ENCODE measurements around the gene CD180. TPM values are rescaled to one million over a fixed set of nuclear protein-coding genes. Genes with fewer than 3 reads are reported as not detected.

The CD180 gene
- total and polyA plus RNA-seq, 5 donors from 2014 or later: 0.06 to 0.37 (median 0.11) TPM; not detected in 2

DNA sequence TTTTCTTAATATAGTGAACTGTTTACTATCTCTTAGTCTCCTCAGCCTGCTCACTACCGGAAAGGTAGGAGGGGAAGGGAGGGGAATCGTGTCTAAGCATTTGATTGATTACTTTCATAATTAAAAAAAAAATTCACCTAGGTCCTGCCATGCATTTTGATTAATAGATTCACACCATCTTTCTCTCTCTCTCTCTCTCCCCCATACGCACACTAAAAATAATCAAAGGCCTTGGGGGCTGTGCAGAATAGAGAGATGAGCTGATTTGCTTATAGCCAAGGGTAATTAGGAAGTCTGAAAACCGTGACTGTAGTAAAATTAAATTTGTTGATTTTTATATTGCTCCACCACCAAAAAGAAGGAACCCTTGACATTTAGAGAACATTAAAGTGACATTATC, 49.6 kb downstream of the CD180 start:
- peaks cover 93% of the 10 kb centered on the region for H3K36me3 ChIP-seq (ENCODE audit: control insufficient read depth, insufficient read depth, low read length)
- H3K27ac ChIP-seq (ENCODE audit: insufficient read depth, low read length, poor library complexity, severe bottlenecking): no peak overlapping the region
- ATAC-seq (ENCODE audit: low read depth in 2 of 2): no peak
- Mint-ChIP-seq H3K4me3 (no peak overlapping the region), H3K36me3 (peaks cover 88% of the 10 kb centered on the region), H3K27me3 (no peaks in the 10 kb centered on the region), H3K9me3 (no peaks in the 10 kb centered on the region), H3K4me1 (peaks cover 0 to 4% (median 1%) of the 10 kb centered on the region in 4 donors), H3K27ac (peak overlapping the region in 1 of 3 donors; percentile 49)
- no peaks in the 10 kb centered on the region for H3K27me3 ChIP-seq (ENCODE audit: control insufficient read depth, insufficient read depth, low read length)
- no peak overlapping the region for H3K4me3 ChIP-seq (ENCODE audit: low read depth, low read length)
- no peaks in the 10 kb centered on the region for H3K4me1 ChIP-seq (ENCODE audit: control insufficient read depth, insufficient read depth, low read length, poor library complexity, severe bottlenecking)
- H3K9me3 ChIP-seq (ENCODE audit: control insufficient read depth in 2 of 2, low read length in 2 of 2): no peaks in the 10 kb centered on the region
- no peak for DNase-seq

DNA sequence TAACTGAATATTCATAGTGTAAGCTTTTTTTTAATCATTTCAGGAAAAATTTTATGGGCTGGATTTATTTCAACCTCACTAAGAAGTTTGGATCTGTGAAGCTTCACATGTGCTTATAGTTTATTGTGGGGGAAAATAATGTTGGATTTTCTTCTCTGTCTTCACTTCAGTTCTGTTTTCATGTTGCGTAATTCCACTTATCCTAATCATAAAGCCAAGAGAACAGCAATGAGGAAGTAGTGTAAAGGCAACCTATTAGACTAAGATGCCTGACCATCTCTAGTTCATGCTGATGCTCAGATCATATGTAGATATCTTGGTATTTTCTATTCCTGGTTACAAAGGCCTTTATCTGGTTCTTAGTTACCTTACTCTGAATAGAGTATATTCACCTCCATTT, 50.0 kb downstream of the CD180 start:
- Mint-ChIP-seq H3K4me3 (no peak overlapping the region), H3K4me1 (peaks cover 0 to 4% (median 1%) of the 10 kb centered on the region in 4 donors), H3K27me3 (no peaks in the 10 kb centered on the region), H3K27ac (no peak overlapping the region), H3K36me3 (peaks cover 92% of the 10 kb centered on the region), H3K9me3 (no peaks in the 10 kb centered on the region)
- H3K27me3 ChIP-seq (ENCODE audit: control insufficient read depth, insufficient read depth, low read length): no peaks in the 10 kb centered on the region
- ATAC-seq (ENCODE audit: low read depth in 2 of 2) (no peak), DNase-seq (no peak)
- no peaks in the 10 kb centered on the region for H3K4me1 ChIP-seq (ENCODE audit: control insufficient read depth, insufficient read depth, low read length, poor library complexity, severe bottlenecking)
- no peak overlapping the region for H3K4me3 ChIP-seq (ENCODE audit: low read depth, low read length)
- H3K36me3 ChIP-seq (ENCODE audit: control insufficient read depth, insufficient read depth, low read length): peaks cover 97% of the 10 kb centered on the region
- no peaks in the 10 kb centered on the region for H3K9me3 ChIP-seq (ENCODE audit: control insufficient read depth in 2 of 2, low read length in 2 of 2)
- H3K27ac ChIP-seq (ENCODE audit: insufficient read depth, low read length, poor library complexity, severe bottlenecking): no peak overlapping the region

DNA sequence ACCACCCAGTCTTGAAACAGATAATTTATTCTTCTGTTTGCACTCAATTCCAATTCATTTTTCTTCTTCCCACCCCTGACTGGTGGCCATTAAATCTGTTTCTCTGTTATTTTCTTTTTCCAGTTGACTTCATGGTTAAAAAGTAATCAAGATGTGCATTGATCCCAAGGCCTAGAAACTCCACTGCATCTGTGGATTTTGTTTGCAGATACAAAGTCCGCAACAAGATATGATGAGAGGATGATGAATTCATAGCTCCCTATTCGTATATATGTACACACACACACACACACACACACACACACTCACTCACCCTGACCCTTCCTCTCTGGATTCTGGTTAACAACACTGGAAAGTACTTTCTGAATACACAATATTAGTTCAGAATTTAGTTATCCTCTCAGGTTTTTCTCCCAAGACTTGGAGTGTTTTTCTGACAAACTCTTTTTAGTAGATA, 52.4 kb downstream of the CD180 start:
- H3K36me3 ChIP-seq (ENCODE audit: control insufficient read depth, insufficient read depth, low read length): peaks cover 91% of the 10 kb centered on the region
- Mint-ChIP-seq H3K4me1 (peaks cover 0 to 4% (median 1%) of the 10 kb centered on the region in 4 donors), H3K36me3 (peaks cover 80% of the 10 kb centered on the region)

DNA sequence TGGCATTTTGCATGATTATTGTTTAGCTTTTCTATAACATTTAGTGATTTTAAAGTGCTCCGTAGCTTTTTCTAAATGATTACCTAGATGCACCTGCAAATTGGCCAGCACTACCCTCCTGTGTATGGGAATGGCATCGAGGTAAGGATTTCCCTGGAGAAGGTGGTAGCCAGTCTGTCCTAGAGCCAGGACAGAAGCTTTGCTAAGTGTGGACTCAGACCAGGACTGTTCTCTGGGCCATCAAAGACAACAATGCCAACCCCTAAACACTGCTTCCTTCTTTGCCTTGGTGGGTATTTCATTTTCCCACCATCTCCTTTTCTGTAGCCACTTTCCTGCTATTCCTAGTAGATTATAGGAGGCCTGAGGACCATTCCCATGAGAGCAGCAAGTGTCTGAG, 53.0 kb downstream of the CD180 start:
- no peaks in the 10 kb centered on the region for H3K27me3 ChIP-seq (ENCODE audit: control insufficient read depth, insufficient read depth, low read length)
- H3K4me1 ChIP-seq (ENCODE audit: control insufficient read depth, insufficient read depth, low read length, poor library complexity, severe bottlenecking): no peaks in the 10 kb centered on the region
- H3K36me3 ChIP-seq (ENCODE audit: control insufficient read depth, insufficient read depth, low read length): peaks cover 90% of the 10 kb centered on the region
- peaks cover 80% of the 10 kb centered on the region for H3K36me3 Mint-ChIP-seq
- ATAC-seq (ENCODE audit: low read depth in 2 of 2) (no peak), DNase-seq (no peak)
- H3K4me3 Mint-ChIP-seq: no peak overlapping the region
- H3K4me3 ChIP-seq (ENCODE audit: low read depth, low read length): no peak overlapping the region
- H3K4me1 Mint-ChIP-seq: peaks cover 0 to 2% (median under 1%) of the 10 kb centered on the region in 4 donors
- no peaks in the 10 kb centered on the region for H3K9me3 ChIP-seq (ENCODE audit: control insufficient read depth in 2 of 2, low read length in 2 of 2)
- no peaks in the 10 kb centered on the region for H3K27me3 Mint-ChIP-seq
- H3K9me3 Mint-ChIP-seq: no peaks in the 10 kb centered on the region
- peak overlapping the region in 1 of 3 donors; percentile 52 for H3K27ac Mint-ChIP-seq
- no peak overlapping the region for H3K27ac ChIP-seq (ENCODE audit: insufficient read depth, low read length, poor library complexity, severe bottlenecking)

More for the DNA sequence above, 52.4 kb downstream of the CD180 start:
- ATAC-seq (ENCODE audit: low read depth in 2 of 2) (no peak), DNase-seq (no peak)
- no peaks in the 10 kb centered on the region for H3K27me3 Mint-ChIP-seq
- peak overlapping the region in 1 of 3 donors; percentile 24 for H3K27ac Mint-ChIP-seq
- Histone ChIP-seq H3K27me3 (ENCODE audit: control insufficient read depth, insufficient read depth, low read length) (no peaks in the 10 kb centered on the region), H3K27ac (ENCODE audit: insufficient read depth, low read length, poor library complexity, severe bottlenecking) (no peak overlapping the region), H3K9me3 (ENCODE audit: control insufficient read depth in 2 of 2, low read length in 2 of 2) (no peaks in the 10 kb centered on the region), H3K4me3 (ENCODE audit: low read depth, low read length) (no peak overlapping the region), H3K4me1 (ENCODE audit: control insufficient read depth, insufficient read depth, low read length, poor library complexity, severe bottlenecking) (no peaks in the 10 kb centered on the region)
- H3K9me3 Mint-ChIP-seq: no peaks in the 10 kb centered on the region
- H3K4me3 Mint-ChIP-seq: no peak overlapping the region

DNA sequence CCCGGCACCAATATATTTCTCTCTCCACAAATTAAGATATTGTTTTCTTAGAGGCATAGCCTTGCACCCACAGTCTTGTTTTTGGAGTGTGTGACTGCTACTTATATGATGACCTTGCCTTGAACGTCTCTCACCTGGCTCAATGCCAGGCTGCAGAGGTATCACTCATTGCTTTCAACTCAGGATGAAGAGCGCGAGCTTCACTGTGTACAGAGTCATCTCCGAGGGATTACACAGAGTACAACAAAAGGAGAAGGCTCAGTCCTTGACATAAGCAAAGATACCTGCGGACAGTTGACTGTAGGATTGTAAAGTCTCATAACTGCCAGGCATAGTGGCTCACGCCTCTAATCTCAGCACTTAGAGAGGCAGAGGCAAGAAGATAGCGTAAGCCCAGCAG, 53.8 kb downstream of the CD180 start:
- no peaks in the 10 kb centered on the region for H3K9me3 Mint-ChIP-seq
- ATAC-seq (ENCODE audit: low read depth in 2 of 2): no peak
- H3K4me1 Mint-ChIP-seq: no peaks in the 10 kb centered on the region
- H3K36me3 Mint-ChIP-seq: peaks cover 73% of the 10 kb centered on the region
- H3K4me3 ChIP-seq (ENCODE audit: low read depth, low read length): no peak overlapping the region
- no peaks in the 10 kb centered on the region for H3K9me3 ChIP-seq (ENCODE audit: control insufficient read depth in 2 of 2, low read length in 2 of 2)
- no peaks in the 10 kb centered on the region for H3K27me3 Mint-ChIP-seq
- no peak overlapping the region for H3K4me3 Mint-ChIP-seq
- no peaks in the 10 kb centered on the region for H3K27me3 ChIP-seq (ENCODE audit: control insufficient read depth, insufficient read depth, low read length)
- no peak overlapping the region for H3K27ac ChIP-seq (ENCODE audit: insufficient read depth, low read length, poor library complexity, severe bottlenecking)
- peak overlapping the region in 1 of 3 donors; percentile 46 for H3K27ac Mint-ChIP-seq
- no peaks in the 10 kb centered on the region for H3K4me1 ChIP-seq (ENCODE audit: control insufficient read depth, insufficient read depth, low read length, poor library complexity, severe bottlenecking)
- no peak for DNase-seq
- peaks cover 89% of the 10 kb centered on the region for H3K36me3 ChIP-seq (ENCODE audit: control insufficient read depth, insufficient read depth, low read length)

DNA sequence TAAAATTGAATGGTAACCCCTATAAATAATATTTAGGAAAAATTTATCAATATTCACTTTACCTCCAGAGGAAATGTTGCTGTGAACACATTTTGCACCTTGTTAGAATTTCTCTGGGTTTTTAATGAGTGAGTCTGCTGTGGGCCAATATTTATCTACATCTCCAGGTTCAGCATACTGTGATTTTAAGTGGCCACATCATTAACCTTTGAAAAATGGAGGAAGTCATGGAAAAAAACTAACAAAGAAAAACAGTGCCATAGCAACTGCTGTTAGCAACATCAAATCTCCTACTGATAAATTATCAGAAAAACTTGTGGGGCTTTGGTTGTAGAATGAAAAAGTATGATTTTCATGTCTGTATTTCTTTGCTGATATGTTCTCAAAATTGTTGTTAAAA, 55.0 kb downstream of the CD180 start:
- peaks cover 90% of the 10 kb centered on the region for H3K36me3 ChIP-seq (ENCODE audit: control insufficient read depth, insufficient read depth, low read length)
- H3K27ac Mint-ChIP-seq: peak overlapping the region in 1 of 3 donors; percentile 31
- no peak overlapping the region for H3K4me3 ChIP-seq (ENCODE audit: low read depth, low read length)
- H3K4me3 Mint-ChIP-seq: no peak overlapping the region
- no peaks in the 10 kb centered on the region for H3K4me1 ChIP-seq (ENCODE audit: control insufficient read depth, insufficient read depth, low read length, poor library complexity, severe bottlenecking)
- H3K4me1 Mint-ChIP-seq: no peaks in the 10 kb centered on the region
- ATAC-seq (ENCODE audit: low read depth in 2 of 2) (no peak), DNase-seq (no peak)
- H3K27ac ChIP-seq (ENCODE audit: insufficient read depth, low read length, poor library complexity, severe bottlenecking): no peak overlapping the region
- no peaks in the 10 kb centered on the region for H3K27me3 Mint-ChIP-seq
- H3K9me3 ChIP-seq (ENCODE audit: control insufficient read depth in 2 of 2, low read length in 2 of 2): no peaks in the 10 kb centered on the region
- H3K27me3 ChIP-seq (ENCODE audit: control insufficient read depth, insufficient read depth, low read length): no peaks in the 10 kb centered on the region
- H3K9me3 Mint-ChIP-seq: no peaks in the 10 kb centered on the region
- peaks cover 70% of the 10 kb centered on the region for H3K36me3 Mint-ChIP-seq

DNA sequence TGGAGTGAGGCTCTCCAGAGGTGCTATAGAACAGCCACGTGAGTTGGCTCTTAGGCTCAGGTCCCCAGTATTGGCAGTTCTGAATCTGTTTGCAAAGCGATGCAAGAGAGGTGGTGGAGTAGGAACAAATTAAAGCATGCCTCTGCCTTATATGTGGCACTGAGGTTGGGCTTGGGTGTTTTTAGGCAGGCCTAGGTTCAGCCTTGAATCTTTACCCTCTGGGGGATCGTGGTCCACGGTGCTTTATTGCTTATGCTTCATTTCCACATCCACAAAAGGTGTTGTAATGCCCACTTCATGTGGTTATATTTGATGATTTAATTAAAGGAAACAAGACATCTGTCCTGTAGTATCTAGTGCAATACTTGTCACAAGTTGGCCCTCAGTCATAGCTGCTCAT, 56.2 kb downstream of the CD180 start:
- peak overlapping the region in 1 of 3 donors; percentile 8 for H3K27ac Mint-ChIP-seq

DNA sequence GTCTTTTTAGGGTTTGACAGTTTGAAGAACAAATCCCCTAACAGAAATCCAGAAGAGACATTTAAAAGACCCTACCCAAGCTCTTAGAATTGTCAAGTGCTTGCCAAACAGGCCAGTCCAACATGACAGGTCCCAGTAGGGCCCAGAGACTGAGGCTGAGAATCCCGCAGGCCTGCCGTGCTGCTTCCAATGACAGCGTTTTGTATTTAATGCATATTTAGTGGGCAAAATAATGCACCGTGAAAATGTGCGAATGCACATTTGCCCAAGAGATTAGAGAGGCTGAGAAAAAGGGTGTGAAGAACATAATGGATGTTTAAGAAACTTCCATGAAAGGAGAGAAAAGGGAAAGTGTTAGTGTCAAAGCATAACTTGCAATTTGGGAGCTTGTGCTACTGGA, 57.6 kb downstream of the CD180 start:
- DNase-seq: no peak
- no peaks in the 10 kb centered on the region for H3K9me3 ChIP-seq (ENCODE audit: control insufficient read depth in 2 of 2, low read length in 2 of 2)
- Mint-ChIP-seq H3K27me3 (no peaks in the 10 kb centered on the region), H3K36me3 (peaks cover 58% of the 10 kb centered on the region), H3K27ac (no peak overlapping the region), H3K9me3 (no peaks in the 10 kb centered on the region), H3K4me3 (no peak overlapping the region), H3K4me1 (no peaks in the 10 kb centered on the region)
- H3K27me3 ChIP-seq (ENCODE audit: control insufficient read depth, insufficient read depth, low read length): no peaks in the 10 kb centered on the region
- no peak for ATAC-seq (ENCODE audit: low read depth in 2 of 2)
- H3K4me3 ChIP-seq (ENCODE audit: low read depth, low read length): no peak overlapping the region
- H3K4me1 ChIP-seq (ENCODE audit: control insufficient read depth, insufficient read depth, low read length, poor library complexity, severe bottlenecking): no peaks in the 10 kb centered on the region
- peaks cover 87% of the 10 kb centered on the region for H3K36me3 ChIP-seq (ENCODE audit: control insufficient read depth, insufficient read depth, low read length)
- H3K27ac ChIP-seq (ENCODE audit: insufficient read depth, low read length, poor library complexity, severe bottlenecking): no peak overlapping the region

More for the DNA sequence above, 56.2 kb downstream of the CD180 start:
- H3K4me3 ChIP-seq (ENCODE audit: low read depth, low read length): no peak overlapping the region
- peaks cover 71% of the 10 kb centered on the region for H3K36me3 Mint-ChIP-seq
- H3K4me3 Mint-ChIP-seq: no peak overlapping the region
- DNase-seq (no peak), ATAC-seq (ENCODE audit: low read depth in 2 of 2) (no peak)
- H3K27me3 ChIP-seq (ENCODE audit: control insufficient read depth, insufficient read depth, low read length): no peaks in the 10 kb centered on the region
- no peaks in the 10 kb centered on the region for H3K27me3 Mint-ChIP-seq
- no peaks in the 10 kb centered on the region for H3K4me1 ChIP-seq (ENCODE audit: control insufficient read depth, insufficient read depth, low read length, poor library complexity, severe bottlenecking)
- H3K9me3 ChIP-seq (ENCODE audit: control insufficient read depth in 2 of 2, low read length in 2 of 2): no peaks in the 10 kb centered on the region
- H3K9me3 Mint-ChIP-seq: no peaks in the 10 kb centered on the region
- no peak overlapping the region for H3K27ac ChIP-seq (ENCODE audit: insufficient read depth, low read length, poor library complexity, severe bottlenecking)
- H3K36me3 ChIP-seq (ENCODE audit: control insufficient read depth, insufficient read depth, low read length): peaks cover 89% of the 10 kb centered on the region
- no peaks in the 10 kb centered on the region for H3K4me1 Mint-ChIP-seq

All from CD4-positive, CD25-positive, alpha-beta regulatory T cell (primary cell).